ENCODE results near the gene CD1E. TPM values are rescaled to one million over a fixed set of nuclear protein-coding genes. Genes with fewer than 3 reads are reported as not detected.

CD1E gene
- total and polyA plus RNA-seq, 2 of the 8 experiments (the other 6 are each of a cell fraction or from before 2014, with no cell fraction given): not detected

GRCh38 chr1:158323866-158324265, 29.8 kb upstream of the CD1E start (continued):
- TF ChIP-seq, protein P1, sequence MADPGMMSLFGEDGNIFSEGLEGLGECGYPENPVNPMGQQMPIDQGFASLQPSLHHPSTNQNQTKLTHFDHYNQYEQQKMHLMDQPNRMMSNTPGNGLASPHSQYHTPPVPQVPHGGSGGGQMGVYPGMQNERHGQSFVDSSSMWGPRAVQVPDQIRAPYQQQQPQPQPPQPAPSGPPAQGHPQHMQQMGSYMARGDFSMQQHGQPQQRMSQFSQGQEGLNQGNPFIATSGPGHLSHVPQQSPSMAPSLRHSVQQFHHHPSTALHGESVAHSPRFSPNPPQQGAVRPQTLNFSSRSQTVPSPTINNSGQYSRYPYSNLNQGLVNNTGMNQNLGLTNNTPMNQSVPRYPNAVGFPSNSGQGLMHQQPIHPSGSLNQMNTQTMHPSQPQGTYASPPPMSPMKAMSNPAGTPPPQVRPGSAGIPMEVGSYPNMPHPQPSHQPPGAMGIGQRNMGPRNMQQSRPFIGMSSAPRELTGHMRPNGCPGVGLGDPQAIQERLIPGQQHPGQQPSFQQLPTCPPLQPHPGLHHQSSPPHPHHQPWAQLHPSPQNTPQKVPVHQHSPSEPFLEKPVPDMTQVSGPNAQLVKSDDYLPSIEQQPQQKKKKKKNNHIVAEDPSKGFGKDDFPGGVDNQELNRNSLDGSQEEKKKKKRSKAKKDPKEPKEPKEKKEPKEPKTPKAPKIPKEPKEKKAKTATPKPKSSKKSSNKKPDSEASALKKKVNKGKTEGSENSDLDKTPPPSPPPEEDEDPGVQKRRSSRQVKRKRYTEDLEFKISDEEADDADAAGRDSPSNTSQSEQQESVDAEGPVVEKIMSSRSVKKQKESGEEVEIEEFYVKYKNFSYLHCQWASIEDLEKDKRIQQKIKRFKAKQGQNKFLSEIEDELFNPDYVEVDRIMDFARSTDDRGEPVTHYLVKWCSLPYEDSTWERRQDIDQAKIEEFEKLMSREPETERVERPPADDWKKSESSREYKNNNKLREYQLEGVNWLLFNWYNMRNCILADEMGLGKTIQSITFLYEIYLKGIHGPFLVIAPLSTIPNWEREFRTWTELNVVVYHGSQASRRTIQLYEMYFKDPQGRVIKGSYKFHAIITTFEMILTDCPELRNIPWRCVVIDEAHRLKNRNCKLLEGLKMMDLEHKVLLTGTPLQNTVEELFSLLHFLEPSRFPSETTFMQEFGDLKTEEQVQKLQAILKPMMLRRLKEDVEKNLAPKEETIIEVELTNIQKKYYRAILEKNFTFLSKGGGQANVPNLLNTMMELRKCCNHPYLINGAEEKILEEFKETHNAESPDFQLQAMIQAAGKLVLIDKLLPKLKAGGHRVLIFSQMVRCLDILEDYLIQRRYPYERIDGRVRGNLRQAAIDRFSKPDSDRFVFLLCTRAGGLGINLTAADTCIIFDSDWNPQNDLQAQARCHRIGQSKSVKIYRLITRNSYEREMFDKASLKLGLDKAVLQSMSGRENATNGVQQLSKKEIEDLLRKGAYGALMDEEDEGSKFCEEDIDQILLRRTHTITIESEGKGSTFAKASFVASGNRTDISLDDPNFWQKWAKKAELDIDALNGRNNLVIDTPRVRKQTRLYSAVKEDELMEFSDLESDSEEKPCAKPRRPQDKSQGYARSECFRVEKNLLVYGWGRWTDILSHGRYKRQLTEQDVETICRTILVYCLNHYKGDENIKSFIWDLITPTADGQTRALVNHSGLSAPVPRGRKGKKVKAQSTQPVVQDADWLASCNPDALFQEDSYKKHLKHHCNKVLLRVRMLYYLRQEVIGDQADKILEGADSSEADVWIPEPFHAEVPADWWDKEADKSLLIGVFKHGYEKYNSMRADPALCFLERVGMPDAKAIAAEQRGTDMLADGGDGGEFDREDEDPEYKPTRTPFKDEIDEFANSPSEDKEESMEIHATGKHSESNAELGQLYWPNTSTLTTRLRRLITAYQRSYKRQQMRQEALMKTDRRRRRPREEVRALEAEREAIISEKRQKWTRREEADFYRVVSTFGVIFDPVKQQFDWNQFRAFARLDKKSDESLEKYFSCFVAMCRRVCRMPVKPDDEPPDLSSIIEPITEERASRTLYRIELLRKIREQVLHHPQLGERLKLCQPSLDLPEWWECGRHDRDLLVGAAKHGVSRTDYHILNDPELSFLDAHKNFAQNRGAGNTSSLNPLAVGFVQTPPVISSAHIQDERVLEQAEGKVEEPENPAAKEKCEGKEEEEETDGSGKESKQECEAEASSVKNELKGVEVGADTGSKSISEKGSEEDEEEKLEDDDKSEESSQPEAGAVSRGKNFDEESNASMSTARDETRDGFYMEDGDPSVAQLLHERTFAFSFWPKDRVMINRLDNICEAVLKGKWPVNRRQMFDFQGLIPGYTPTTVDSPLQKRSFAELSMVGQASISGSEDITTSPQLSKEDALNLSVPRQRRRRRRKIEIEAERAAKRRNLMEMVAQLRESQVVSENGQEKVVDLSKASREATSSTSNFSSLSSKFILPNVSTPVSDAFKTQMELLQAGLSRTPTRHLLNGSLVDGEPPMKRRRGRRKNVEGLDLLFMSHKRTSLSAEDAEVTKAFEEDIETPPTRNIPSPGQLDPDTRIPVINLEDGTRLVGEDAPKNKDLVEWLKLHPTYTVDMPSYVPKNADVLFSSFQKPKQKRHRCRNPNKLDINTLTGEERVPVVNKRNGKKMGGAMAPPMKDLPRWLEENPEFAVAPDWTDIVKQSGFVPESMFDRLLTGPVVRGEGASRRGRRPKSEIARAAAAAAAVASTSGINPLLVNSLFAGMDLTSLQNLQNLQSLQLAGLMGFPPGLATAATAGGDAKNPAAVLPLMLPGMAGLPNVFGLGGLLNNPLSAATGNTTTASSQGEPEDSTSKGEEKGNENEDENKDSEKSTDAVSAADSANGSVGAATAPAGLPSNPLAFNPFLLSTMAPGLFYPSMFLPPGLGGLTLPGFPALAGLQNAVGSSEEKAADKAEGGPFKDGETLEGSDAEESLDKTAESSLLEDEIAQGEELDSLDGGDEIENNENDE (IDR thresholded peaks at IDR 0.05; ENCODE audit: insufficient replicate concordance, low read length): no peak
- TF ChIP-seq POLR2AphosphoS5 (IDR thresholded peaks at IDR 0.05; ENCODE audit: low read depth, low read length) (no peak), ZNF274 (IDR thresholded peaks at IDR 0.05; ENCODE audit: borderline replicate concordance, extremely low read depth, low read length) (no peak), NRF1 (IDR thresholded peaks at IDR 0.05; ENCODE audit: low read depth, low read length) (no peak), CEBPB (IDR thresholded peaks at IDR 0.05; ENCODE audit: low read depth, low read length) (no peak), BACH1 (IDR thresholded peaks at IDR 0.05; ENCODE audit: low read length) (no peak), SIRT6 (IDR thresholded peaks at IDR 0.05; ENCODE audit: low read length) (no peak), SP1 (IDR thresholded peaks at IDR 0.05; ENCODE audit: low read depth, low read length) (no peak), EGR1 (IDR thresholded peaks at IDR 0.05; ENCODE audit: borderline replicate concordance, low read depth, low read length) (no peak), ASH2L (IDR thresholded peaks at IDR 0.05; ENCODE audit: low read length) (no peak), USF2 (IDR thresholded peaks at IDR 0.05; ENCODE audit: low read length) (no peak), KDM5A (IDR thresholded peaks at IDR 0.05; ENCODE audit: low read length) (no peak)

Measured in H1 (cell line).